Effector memory CD4-positive, alpha-beta T cell (primary cell): ENCODE data around the gene TMEM50B.
"Not testable (repeated sequence)": the region's sequence is repeated elsewhere in the genome, so short reads cannot be mapped to it uniquely, and the experiment has no call there.

ENCODE experiments used
- DNase-seq, 3 donors: peaks; one replicate each; pipeline ENCODE4 v3.0.0-alpha.2; 2020
- H3K27ac ChIP-seq: 2 replicates; pipeline ENCODE4 v1.7.0; 2013; ENCODE audit warnings: mild to moderate bottlenecking, low read length, moderate library complexity; ENCODE audit not compliant: insufficient read depth, poor library complexity, severe bottlenecking
- H3K27me3 ChIP-seq: replicated peaks from 2 replicates; pipeline ENCODE4 v1.7.0; 2013; ENCODE audit warnings: mild to moderate bottlenecking, low read length; ENCODE audit not compliant: insufficient read depth, control insufficient read depth, poor library complexity, severe bottlenecking
- H3K36me3 ChIP-seq: 2 replicates; pipeline ENCODE4 v1.7.0; 2013; ENCODE audit warnings: mild to moderate bottlenecking, low read length, moderate library complexity; ENCODE audit not compliant: control insufficient read depth, insufficient read depth
- H3K4me1 ChIP-seq: 2 replicates; pipeline ENCODE4 v1.7.0; 2013; ENCODE audit warnings: low read length, mild to moderate bottlenecking; ENCODE audit not compliant: control insufficient read depth, insufficient read depth, poor library complexity, severe bottlenecking
- H3K4me3 ChIP-seq: 2 replicates; pipeline ENCODE4 v1.7.0; 2013; ENCODE audit warnings: low read length, low read depth, mild to moderate bottlenecking; ENCODE audit not compliant: insufficient read depth, poor library complexity, severe bottlenecking
- H3K9me3 ChIP-seq: 2 replicates; pipeline ENCODE4 v1.7.0; 2013; ENCODE audit warnings: mild to moderate bottlenecking, low read length, moderate library complexity; ENCODE audit not compliant: control insufficient read depth

The TMEM50B gene

GRCh38 chr21:33414926-33415325 is 64.8 kb downstream of the TMEM50B start:
- DNase-seq, result no peak
- Histone ChIP-seq H3K27ac (no peak overlapping the region), H3K36me3 (peaks cover 29% of the 10 kb centered on the region), H3K27me3 (no peaks in the 10 kb centered on the region), H3K9me3 (no peaks in the 10 kb centered on the region), H3K4me3 (no peak overlapping the region), H3K4me1 (peaks cover 4% of the 10 kb centered on the region)

- no peaks in the 10 kb centered on the region for H3K27me3 ChIP-seq
- peaks cover 4% of the 10 kb centered on the region for H3K4me1 ChIP-seq
Measured at GRCh38 chr21:33414068-33414467, 65.7 kb downstream of the TMEM50B start.

GRCh38 chr21:33412832-33413519 is 66.8 kb downstream of the TMEM50B start:
- Histone ChIP-seq H3K4me1 (peaks cover 4% of the 10 kb centered on the region), H3K9me3 (no peaks in the 10 kb centered on the region), H3K27ac (no peak overlapping the region), H3K4me3 (no peak overlapping the region), H3K27me3 (no peaks in the 10 kb centered on the region), H3K36me3 (peaks cover 21% of the 10 kb centered on the region)
- DNase-seq, result no peak

More at GRCh38 chr21:33414068-33414467, 65.7 kb downstream of the TMEM50B start:
- Histone ChIP-seq H3K9me3 (no peaks in the 10 kb centered on the region), H3K36me3 (peaks cover 29% of the 10 kb centered on the region), H3K4me3 (no peak overlapping the region), H3K27ac (no peak overlapping the region)
- no peak for DNase-seq

- H3K27me3 ChIP-seq, H3K9me3 ChIP-seq, H3K27ac ChIP-seq, H3K4me1 ChIP-seq, DNase-seq, H3K4me3 ChIP-seq: not testable (repeated sequence)
- H3K36me3 ChIP-seq, result peaks cover 21% of the 10 kb centered on the region
Measured at GRCh38 chr21:33412439-33412831, 67.3 kb downstream of the TMEM50B start.

GRCh38 chr21:33411949-33412430 is 67.8 kb downstream of the TMEM50B start:
- Histone ChIP-seq H3K27ac (peak overlapping the region; percentile 11), H3K4me1 (peaks cover 7% of the 10 kb centered on the region), H3K36me3 (peaks cover 21% of the 10 kb centered on the region), H3K9me3 (no peaks in the 10 kb centered on the region), H3K4me3 (no peak overlapping the region), H3K27me3 (no peaks in the 10 kb centered on the region)
- DNase-seq, result no peak

- Histone ChIP-seq H3K4me3 (no peak overlapping the region), H3K27ac (no peak overlapping the region), H3K9me3 (no peaks in the 10 kb centered on the region), H3K27me3 (no peaks in the 10 kb centered on the region), H3K4me1 (peaks cover 27% of the 10 kb centered on the region), H3K36me3 (peaks cover 7% of the 10 kb centered on the region)
- no peak for DNase-seq
Measured at GRCh38 chr21:33406493-33406892, 73.3 kb downstream of the TMEM50B start.

GRCh38 chr21:33403786-33404585 is 75.8 kb downstream of the TMEM50B start:
- H3K4me1 ChIP-seq, result peaks cover 27% of the 10 kb centered on the region

GRCh38 chr21:33403128-33403785 is 76.5 kb downstream of the TMEM50B start, which contains the start of gene IFNGR2:
IFNGR2 (plus strand) TSS chr21:33403413; CDS start chr21:33403544, 131 bp downstream.
- DNase-seq, result peak in 2 of 3 donors; percentile 25 to 48
- Histone ChIP-seq H3K36me3 (no peaks in the 10 kb centered on the region), H3K4me1 (peaks cover 27% of the 10 kb centered on the region), H3K9me3 (no peaks in the 10 kb centered on the region), H3K27me3 (no peaks in the 10 kb centered on the region), H3K27ac (peak within 1 kb of the TSS; percentile 71), H3K4me3 (peak within 1 kb of the TSS; percentile 96)

More at GRCh38 chr21:33403786-33404585, 75.8 kb downstream of the TMEM50B start:
- H3K9me3 ChIP-seq, result no peaks in the 10 kb centered on the region
- DNase-seq, result no peak
- peak overlapping the region; percentile 96 for H3K4me3 ChIP-seq
- H3K36me3 ChIP-seq, result no peaks in the 10 kb centered on the region
- peak overlapping the region; percentile 71 for H3K27ac ChIP-seq
- no peaks in the 10 kb centered on the region for H3K27me3 ChIP-seq

- Histone ChIP-seq H3K36me3 (no peaks in the 10 kb centered on the region), H3K4me1 (peaks cover 27% of the 10 kb centered on the region), H3K27me3 (no peaks in the 10 kb centered on the region), H3K4me3 (peak overlapping the region; percentile 58), H3K9me3 (no peaks in the 10 kb centered on the region), H3K27ac (peak overlapping the region; percentile 45)
- DNase-seq, result no peak
Measured at GRCh38 chr21:33402001-33402979, 77.5 kb downstream of the TMEM50B start.
